Neural progenitor cell (in vitro differentiated cells): ENCODE measurements around the gene CBX8. TPM values are rescaled to one million over a fixed set of nuclear protein-coding genes. Genes with fewer than 3 reads are reported as not detected.
A peak's percentile ranks its signal among the peaks of the same experiment; 100 is the strongest.

Experiments used
- DNase-seq: peaks from one replicate; pipeline ENCODE4 v3.0.0-alpha.2; 2016; ENCODE audit warnings: low spot score
- H2AFZ ChIP-seq: fragments of 200-600 bp; sonication (generic); replicated peaks from 2 replicates; pipeline ENCODE4 v1.6.1; 2016; ENCODE audit warnings: antibody characterized with exemption
- H3F3A ChIP-seq: fragments of 200-600 bp; sonication (generic); 2 replicates; pipeline ENCODE4 v1.6.1; 2016; ENCODE audit warnings: antibody characterized with exemption, low read depth
- H3K27ac ChIP-seq: fragments of 200-600 bp; sonication (generic); 2 replicates; pipeline ENCODE4 v1.5.1; 2016; ENCODE audit warnings: mild to moderate bottlenecking
- H3K27me3 ChIP-seq: fragments of 200-600 bp; sonication (generic); 2 replicates; pipeline ENCODE4 v1.6.1; 2016; ENCODE audit warnings: mild to moderate bottlenecking, moderate library complexity
- H3K36me3 ChIP-seq: fragments of 200-600 bp; sonication (generic); 2 replicates; pipeline ENCODE4 v1.5.1; 2016
- H3K4me1 ChIP-seq: fragments of 200-600 bp; sonication (generic); 2 replicates; pipeline ENCODE4 v1.6.1; 2016; ENCODE audit warnings: mixed run types
- H3K4me2 ChIP-seq: fragments of 200-600 bp; sonication (generic); 2 replicates; pipeline ENCODE4 v1.6.1; 2016
- H3K4me3 ChIP-seq: fragments of 200-600 bp; sonication (generic); 2 replicates; pipeline ENCODE4 v1.5.1; 2016
- H3K79me2 ChIP-seq: fragments of 200-600 bp; sonication (generic); 2 replicates; pipeline ENCODE4 v1.6.1; 2016; ENCODE audit warnings: low read depth
- H3K9ac ChIP-seq: fragments of 200-600 bp; sonication (generic); 2 replicates; pipeline ENCODE4 v1.6.1; 2016
- H3K9me3 ChIP-seq: fragments of 200-600 bp; sonication (generic); 2 replicates; pipeline ENCODE4 v1.5.1; 2016; ENCODE audit warnings: low read depth
- H4K20me1 ChIP-seq: fragments of 200-600 bp; sonication (generic); 2 replicates; pipeline ENCODE4 v1.6.1; 2016; ENCODE audit warnings: low read depth
- H3K27ac Mint-ChIP-seq: 3 replicates; pipeline ENCODE4 v1.8.0; 2021; ENCODE audit warnings: mixed read lengths
- H3K27me3 Mint-ChIP-seq: 2 replicates; pipeline ENCODE4 v1.8.0; 2022; ENCODE audit warnings: low read depth, mild to moderate bottlenecking, inconsistent platforms, moderate library complexity, mixed read lengths; ENCODE audit not compliant: insufficient read depth
- H3K36me3 Mint-ChIP-seq: 3 replicates; pipeline ENCODE4 v1.8.0; 2021; ENCODE audit warnings: mixed read lengths
- H3K4me1 Mint-ChIP-seq: 3 replicates; pipeline ENCODE4 v1.8.0; 2021; ENCODE audit warnings: mixed read lengths
- H3K4me3 Mint-ChIP-seq: 3 replicates; pipeline ENCODE4 v1.8.0; 2021; ENCODE audit warnings: mild to moderate bottlenecking, moderate library complexity, mixed read lengths
- H3K9me3 Mint-ChIP-seq: 3 replicates; pipeline ENCODE4 v1.8.0; 2020; ENCODE audit warnings: mixed read lengths
- EZH2 ChIP-seq: fragments of 200-600 bp; sonication (generic); IDR thresholded peaks from 2 replicates; pipeline ENCODE4 v1.6.1; 2017; ENCODE audit warnings: antibody characterized with exemption, mild to moderate bottlenecking, moderate library complexity
- EZH2phosphoT487 ChIP-seq: fragments of 200-600 bp; sonication (generic); IDR thresholded peaks from 2 replicates; pipeline ENCODE4 v1.6.1; 2017; ENCODE audit warnings: antibody characterized with exemption
- total RNA-seq: library from RNA; depleted of rRNA; stranded (reverse); fragments of >200 nt; gene quantifications from 2 replicates; pipeline ENCODE4 v1.2.3, GENCODE V29; 2015; ENCODE audit warnings: low replicate concordance
- TF ChIP-seq, protein P1 (sequence below): fragments of 200-600 bp; sonication (generic); IDR thresholded peaks from 2 replicates; pipeline ENCODE4 v1.5.1; 2017; ENCODE audit warnings: antibody characterized with exemption, mild to moderate bottlenecking

The CBX8 gene
- total RNA-seq, 1 donor from 2014 or later: 2.8 TPM

DNA sequence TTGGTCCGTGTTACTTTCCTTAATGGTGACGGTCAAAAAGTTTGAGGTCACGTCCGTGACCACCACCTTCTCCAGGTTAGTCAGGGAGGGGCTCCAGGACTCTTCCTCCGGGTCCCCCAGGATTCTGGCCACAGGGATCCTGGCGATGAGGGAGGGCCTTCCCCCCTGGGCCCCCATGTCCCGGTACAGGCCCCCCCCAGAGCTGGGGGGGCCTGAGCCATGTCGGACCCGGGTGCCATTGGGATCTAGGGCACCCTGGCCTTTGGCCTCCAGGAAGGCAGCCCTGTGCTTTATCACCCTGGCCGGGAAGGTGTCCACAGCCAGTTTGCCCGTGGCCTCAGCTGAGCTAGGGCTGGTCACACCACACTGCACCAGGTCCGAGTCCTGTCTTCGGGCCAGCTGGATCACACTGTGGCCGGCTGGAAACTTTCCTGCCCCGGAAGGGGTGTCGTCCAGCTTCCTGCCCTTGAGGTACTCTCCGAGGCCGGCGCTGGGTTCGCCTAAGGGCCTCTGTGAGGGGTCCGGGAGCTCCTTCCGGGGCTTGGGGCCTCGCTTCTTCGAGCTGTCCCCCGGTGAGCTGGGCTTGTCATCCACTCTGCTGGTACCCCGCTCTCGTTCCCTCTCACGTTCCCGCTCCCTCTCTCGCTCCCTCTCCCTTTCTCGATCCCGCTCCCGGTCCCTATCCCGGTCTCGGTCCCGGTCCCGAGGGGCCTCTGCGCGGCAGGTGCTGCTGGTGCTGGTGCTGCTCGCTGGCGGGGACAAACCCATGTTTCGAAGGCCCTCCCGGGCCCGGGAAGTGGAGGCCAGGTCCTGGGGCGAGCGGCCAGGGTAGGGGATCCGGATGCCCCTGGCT lies 2.0 kb downstream of the CBX8 start:
- Histone ChIP-seq H3K4me1 (peaks cover 50% of the 10 kb centered on the region), H3F3A (peaks cover 60% of the 10 kb centered on the region), H3K36me3 (no peaks in the 10 kb centered on the region), H3K27me3 (peaks cover 92% of the 10 kb centered on the region), H3K4me2 (peak overlapping the region; percentile 48), H4K20me1 (peaks cover 76% of the 10 kb centered on the region), H2AFZ (no peak overlapping the region), H3K27ac (no peak overlapping the region), H3K79me2 (peaks cover 7% of the 10 kb centered on the region), H3K9ac (no peak overlapping the region), H3K9me3 (no peaks in the 10 kb centered on the region), H3K4me3 (no peak overlapping the region)
- TF ChIP-seq EZH2phosphoT487 (peak; percentile 84), EZH2 (peak; percentile 68)
- TF ChIP-seq, protein P1, sequence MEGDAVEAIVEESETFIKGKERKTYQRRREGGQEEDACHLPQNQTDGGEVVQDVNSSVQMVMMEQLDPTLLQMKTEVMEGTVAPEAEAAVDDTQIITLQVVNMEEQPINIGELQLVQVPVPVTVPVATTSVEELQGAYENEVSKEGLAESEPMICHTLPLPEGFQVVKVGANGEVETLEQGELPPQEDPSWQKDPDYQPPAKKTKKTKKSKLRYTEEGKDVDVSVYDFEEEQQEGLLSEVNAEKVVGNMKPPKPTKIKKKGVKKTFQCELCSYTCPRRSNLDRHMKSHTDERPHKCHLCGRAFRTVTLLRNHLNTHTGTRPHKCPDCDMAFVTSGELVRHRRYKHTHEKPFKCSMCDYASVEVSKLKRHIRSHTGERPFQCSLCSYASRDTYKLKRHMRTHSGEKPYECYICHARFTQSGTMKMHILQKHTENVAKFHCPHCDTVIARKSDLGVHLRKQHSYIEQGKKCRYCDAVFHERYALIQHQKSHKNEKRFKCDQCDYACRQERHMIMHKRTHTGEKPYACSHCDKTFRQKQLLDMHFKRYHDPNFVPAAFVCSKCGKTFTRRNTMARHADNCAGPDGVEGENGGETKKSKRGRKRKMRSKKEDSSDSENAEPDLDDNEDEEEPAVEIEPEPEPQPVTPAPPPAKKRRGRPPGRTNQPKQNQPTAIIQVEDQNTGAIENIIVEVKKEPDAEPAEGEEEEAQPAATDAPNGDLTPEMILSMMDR: no peak
- no peak overlapping the region for H3K27ac Mint-ChIP-seq
- H3K36me3 Mint-ChIP-seq: no peaks in the 10 kb centered on the region
- H3K27me3 Mint-ChIP-seq: peaks cover 47% of the 10 kb centered on the region
- H3K9me3 Mint-ChIP-seq: peaks cover 3% of the 10 kb centered on the region
- H3K4me1 Mint-ChIP-seq: peaks cover 48% of the 10 kb centered on the region
- H3K4me3 Mint-ChIP-seq: peak overlapping the region; percentile 93
- peak; percentile 24 for DNase-seq

DNA sequence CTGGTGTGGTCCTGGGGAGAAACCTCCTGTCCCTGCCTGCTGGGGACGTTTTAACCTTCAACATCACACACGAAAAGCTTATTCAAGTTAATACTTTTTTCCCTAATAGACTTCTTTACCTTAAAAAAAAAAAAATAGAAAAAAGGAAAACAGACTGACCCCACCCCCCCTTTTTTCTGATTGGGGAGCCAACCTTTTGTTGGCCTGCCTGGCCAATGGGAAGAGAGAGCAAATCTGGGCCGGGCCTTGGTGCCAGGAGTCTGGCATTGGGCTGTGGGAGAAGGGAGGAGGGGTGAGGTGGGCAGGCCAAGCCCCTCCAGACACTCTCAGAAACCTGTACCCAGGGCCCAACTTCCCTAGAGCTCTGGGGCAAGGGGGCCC lies 3.0 kb downstream of the CBX8 start:
- peak; percentile 79 for DNase-seq
- Mint-ChIP-seq H3K9me3 (no peaks in the 10 kb centered on the region), H3K27ac (no peak overlapping the region), H3K27me3 (peaks cover 45% of the 10 kb centered on the region), H3K4me1 (peaks cover 46% of the 10 kb centered on the region), H3K36me3 (no peaks in the 10 kb centered on the region), H3K4me3 (peak overlapping the region; percentile 82)
- Histone ChIP-seq H3K9me3 (no peaks in the 10 kb centered on the region), H2AFZ (no peak overlapping the region), H3K36me3 (no peaks in the 10 kb centered on the region), H3K27me3 (peaks cover 92% of the 10 kb centered on the region), H3K4me1 (peaks cover 47% of the 10 kb centered on the region), H3K27ac (no peak overlapping the region), H4K20me1 (peaks cover 69% of the 10 kb centered on the region), H3K4me2 (peak overlapping the region; percentile 54), H3K9ac (no peak overlapping the region), H3K4me3 (peak overlapping the region; percentile 5), H3K79me2 (peaks cover 7% of the 10 kb centered on the region), H3F3A (peaks cover 61% of the 10 kb centered on the region)
- no peak for TF ChIP-seq EZH2
- TF ChIP-seq, protein P1: no peak
- TF ChIP-seq EZH2phosphoT487: no peak

DNA sequence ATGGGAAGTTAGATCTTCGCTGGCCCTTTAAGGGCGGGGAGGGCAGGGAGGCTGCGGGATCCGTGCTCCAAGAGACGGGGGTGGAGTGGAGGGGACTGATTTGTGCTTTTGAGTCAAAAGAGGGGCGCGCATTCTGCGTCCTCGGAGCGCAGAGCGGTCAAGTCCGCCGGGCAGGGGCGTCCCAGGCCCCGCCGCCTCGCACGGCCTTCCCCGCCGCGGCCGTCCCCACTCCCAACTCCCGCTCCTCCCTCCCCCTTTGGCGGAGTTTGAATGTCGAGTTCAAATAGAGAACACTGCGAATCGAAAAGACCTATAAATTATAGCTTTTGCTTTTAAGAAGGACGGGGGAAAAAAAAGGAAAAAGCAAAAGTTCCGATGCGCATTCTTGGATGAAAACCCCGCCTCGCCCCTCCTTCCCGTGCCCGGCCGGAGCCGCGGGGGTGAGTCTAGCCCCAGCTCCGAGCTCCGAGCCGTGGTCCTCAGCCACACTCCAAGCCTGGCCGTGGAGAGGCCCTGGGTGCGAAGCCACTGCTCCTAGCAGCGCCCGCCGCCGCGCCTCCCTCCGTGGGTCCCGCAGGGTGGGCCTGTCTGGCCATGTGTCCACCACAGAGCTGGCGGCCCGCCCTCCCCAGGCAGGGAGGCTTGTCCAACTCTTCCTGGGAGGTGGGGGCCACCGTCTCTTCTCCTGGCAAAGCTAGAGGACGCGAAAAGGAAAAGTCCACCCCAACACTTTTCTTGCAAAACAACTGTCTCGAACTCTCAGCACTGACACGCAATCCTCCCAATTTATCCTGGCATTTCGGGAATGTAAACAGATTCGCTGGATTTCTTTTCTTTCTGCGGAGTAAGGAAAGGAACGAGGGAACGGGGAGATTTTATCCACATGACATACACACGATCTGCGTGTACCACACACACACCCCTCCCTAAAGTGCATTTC lies 3.6 kb downstream of the CBX8 start:
- Histone ChIP-seq H3F3A (peaks cover 61% of the 10 kb centered on the region), H3K9ac (no peak overlapping the region), H2AFZ (no peak overlapping the region), H4K20me1 (peaks cover 73% of the 10 kb centered on the region), H3K79me2 (peaks cover 7% of the 10 kb centered on the region), H3K27me3 (peaks cover 92% of the 10 kb centered on the region), H3K36me3 (no peaks in the 10 kb centered on the region), H3K4me2 (peak overlapping the region; percentile 54), H3K4me1 (peaks cover 47% of the 10 kb centered on the region), H3K9me3 (no peaks in the 10 kb centered on the region), H3K4me3 (peak overlapping the region; percentile 5), H3K27ac (no peak overlapping the region)
- Mint-ChIP-seq H3K4me1 (peaks cover 48% of the 10 kb centered on the region), H3K9me3 (no peaks in the 10 kb centered on the region), H3K27me3 (peaks cover 46% of the 10 kb centered on the region), H3K36me3 (no peaks in the 10 kb centered on the region), H3K27ac (no peak overlapping the region), H3K4me3 (peak overlapping the region; percentile 82)
- peak; percentile 93 for TF ChIP-seq EZH2phosphoT487
- TF ChIP-seq EZH2: peak; percentile 97
- TF ChIP-seq, protein P1: no peak
- peak; percentile 68 for DNase-seq
